ENCODE results near the gene VGLL3. TPM values are rescaled to one million over a fixed set of nuclear protein-coding genes. Genes with fewer than 3 reads are reported as not detected.

The VGLL3 gene
- total RNA-seq, 1 experiment from 2014 or later = not detected

DNA sequence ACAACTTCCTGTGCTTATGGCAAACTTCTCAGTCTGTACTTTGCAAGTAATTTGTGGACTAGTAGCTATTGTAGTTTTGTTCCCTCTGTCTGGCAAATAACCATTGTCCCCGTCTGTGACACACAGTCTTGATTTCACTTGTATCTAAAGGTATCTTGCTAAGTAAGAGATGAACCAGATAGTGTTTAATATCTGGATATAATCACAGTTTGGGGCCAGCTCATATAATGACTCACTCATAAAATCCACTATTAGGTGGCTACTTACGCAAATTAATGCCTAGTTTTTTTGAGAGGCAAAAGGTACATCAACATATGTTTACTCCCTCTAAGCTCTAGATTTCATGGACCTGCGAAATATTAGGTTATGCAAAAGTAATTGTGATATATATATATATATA lies 30.4 kb downstream of the VGLL3 start:
- DNase-seq (ENCODE audit: low spot score) = no peak
- in situ Hi-C loops (cut with HindIII; ENCODE audit: low sequenced_read_pairs) = no loop called here

GRCh38 chr3:86958534-86958933 lies 32.4 kb downstream of the VGLL3 start:
- DNase-seq (ENCODE audit: low spot score) = no peak
- in situ Hi-C loops (cut with HindIII; ENCODE audit: low sequenced_read_pairs) = no loop called here

- in situ Hi-C loops (cut with HindIII; ENCODE audit: low sequenced_read_pairs) = no loop called here
- DNase-seq (ENCODE audit: low spot score) = no peak
Measured at GRCh38 chr3:86954747-86955146, 36.2 kb downstream of the VGLL3 start.

DNA sequence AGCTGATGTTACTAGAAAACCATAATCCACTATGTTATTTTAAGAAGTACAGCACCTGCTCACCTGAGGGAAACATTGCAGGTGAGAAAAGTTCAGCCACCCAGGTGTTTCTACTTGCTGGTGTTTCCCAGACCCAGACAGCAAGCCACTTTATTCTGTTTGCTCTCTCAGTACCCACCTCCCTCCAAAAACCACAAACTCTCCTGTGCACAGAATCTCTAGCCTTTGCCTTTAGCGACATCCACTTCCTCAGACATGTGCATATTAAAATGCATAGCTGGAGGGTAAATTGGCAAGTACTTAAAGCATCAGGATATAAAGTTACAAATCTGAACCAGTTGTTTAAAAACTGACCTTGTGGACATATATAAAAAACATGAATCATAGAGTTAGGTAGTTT lies 36.7 kb downstream of the VGLL3 start:
- DNase-seq (ENCODE audit: low spot score) = no peak
- in situ Hi-C loops (cut with HindIII; ENCODE audit: low sequenced_read_pairs) = no loop called here

GRCh38 chr3:86951322-86951721 lies 39.6 kb downstream of the VGLL3 start:
- DNase-seq (ENCODE audit: low spot score) = no peak
- in situ Hi-C loops (cut with HindIII; ENCODE audit: low sequenced_read_pairs) = no loop called here

DNA sequence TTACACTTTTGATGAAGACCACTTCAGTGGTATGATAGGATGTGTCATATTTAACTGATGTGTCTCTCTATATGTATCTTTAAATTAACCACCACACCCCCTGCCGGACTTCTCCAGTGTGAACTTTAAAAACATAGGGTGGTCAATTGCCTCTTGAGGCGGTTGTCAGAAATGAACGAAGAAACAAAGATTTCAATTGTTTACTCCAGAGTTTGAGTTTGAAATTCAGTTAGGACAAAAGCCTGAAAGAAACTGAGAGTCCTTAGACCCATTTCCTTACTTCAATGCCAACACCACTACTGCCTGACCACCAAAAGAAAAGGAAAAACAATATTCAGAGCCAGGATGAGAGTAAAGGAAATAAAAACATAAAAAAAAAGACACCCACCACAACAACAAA lies 40.2 kb downstream of the VGLL3 start:
- no peak for DNase-seq (ENCODE audit: low spot score)

GRCh38 chr3:86949850-86950249 lies 41.1 kb downstream of the VGLL3 start:
- in situ Hi-C loops (cut with HindIII; ENCODE audit: low sequenced_read_pairs) = no loop called here
- DNase-seq (ENCODE audit: low spot score) = no peak

More for the DNA sequence above, 40.2 kb downstream of the VGLL3 start:
- in situ Hi-C loops (cut with HindIII; ENCODE audit: low sequenced_read_pairs) = no loop called here

DNA sequence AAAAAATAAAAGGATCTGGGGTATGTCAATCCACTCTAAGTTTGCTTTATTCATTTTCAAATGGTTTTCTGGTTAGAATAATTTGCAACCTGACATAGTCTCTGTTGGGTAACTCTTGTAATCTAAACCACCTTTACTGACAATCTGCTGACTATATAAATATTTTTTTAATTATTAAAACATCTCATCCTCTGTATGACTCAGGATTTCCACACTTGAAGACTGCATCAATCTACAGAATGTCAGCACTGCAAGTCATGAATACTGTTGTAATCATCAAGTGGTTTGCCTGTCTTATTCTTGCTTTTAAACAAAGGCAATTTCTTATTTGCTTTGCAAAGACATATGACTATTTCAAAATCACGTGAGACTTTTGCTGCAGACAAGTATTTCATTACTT lies 42.1 kb downstream of the VGLL3 start:
- DNase-seq (ENCODE audit: low spot score) = no peak
- in situ Hi-C loops (cut with HindIII; ENCODE audit: low sequenced_read_pairs) = no loop called here

GRCh38 chr3:86942206-86942605 lies 48.7 kb downstream of the VGLL3 start:
- in situ Hi-C loops (cut with HindIII; ENCODE audit: low sequenced_read_pairs) = no loop called here
- no peak for DNase-seq (ENCODE audit: low spot score)

- no peak for DNase-seq (ENCODE audit: low spot score)
- in situ Hi-C loops (cut with HindIII; ENCODE audit: low sequenced_read_pairs) = no loop called here
Measured at GRCh38 chr3:86938416-86939105, 52.4 kb downstream of the VGLL3 start.

- DNase-seq (ENCODE audit: low spot score) = no peak
- in situ Hi-C loops (cut with HindIII; ENCODE audit: low sequenced_read_pairs) = no loop called here
Measured at GRCh38 chr3:86937306-86937791, 53.6 kb downstream of the VGLL3 start.

DNA sequence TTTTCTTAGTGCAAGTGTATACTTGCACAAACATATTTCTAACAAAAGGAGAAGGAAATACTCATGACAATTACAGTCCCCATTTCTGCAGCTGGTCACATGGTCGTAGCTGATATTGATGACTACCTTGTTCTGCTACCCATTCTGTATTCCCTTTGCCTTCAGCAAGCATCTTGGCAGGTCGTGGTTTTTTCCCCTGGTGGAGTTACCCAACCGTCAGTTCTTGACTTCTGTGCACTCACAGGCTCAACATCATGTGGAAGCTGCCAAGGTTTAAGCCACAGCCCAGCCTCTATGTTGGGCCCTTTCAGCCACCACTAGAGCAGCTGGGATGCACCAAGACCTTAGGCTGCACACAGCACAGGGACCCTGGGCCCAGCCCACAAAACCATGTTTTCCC lies 56.1 kb downstream of the VGLL3 start:
- in situ Hi-C loops (cut with HindIII; ENCODE audit: low sequenced_read_pairs) = no loop called here
- no peak for DNase-seq (ENCODE audit: low spot score)

GRCh38 chr3:86930831-86931230 lies 60.1 kb downstream of the VGLL3 start:
- no peak for DNase-seq (ENCODE audit: low spot score)
- in situ Hi-C loops (cut with HindIII; ENCODE audit: low sequenced_read_pairs) = no loop called here

DNA sequence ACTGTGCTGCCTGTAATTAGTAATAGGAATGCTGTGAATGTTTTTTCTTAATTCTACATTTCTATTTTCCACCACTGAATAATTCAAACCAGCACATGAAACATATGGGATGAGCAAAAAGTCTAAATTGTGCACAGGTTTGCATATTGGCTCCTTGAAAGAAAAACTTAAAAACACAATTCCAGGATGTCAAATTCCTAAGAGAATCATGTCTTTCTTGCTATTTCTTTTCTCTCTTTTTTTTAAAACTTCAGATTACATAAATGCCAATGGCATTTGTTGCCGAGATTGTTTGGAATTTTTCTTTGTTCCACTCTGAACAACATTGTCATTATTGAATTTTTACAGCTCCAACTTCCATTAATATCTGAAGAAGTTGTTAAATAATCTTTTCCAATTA lies 60.8 kb downstream of the VGLL3 start:
- no peak for DNase-seq (ENCODE audit: low spot score)
- in situ Hi-C loops (cut with HindIII; ENCODE audit: low sequenced_read_pairs) = no loop called here

DNA sequence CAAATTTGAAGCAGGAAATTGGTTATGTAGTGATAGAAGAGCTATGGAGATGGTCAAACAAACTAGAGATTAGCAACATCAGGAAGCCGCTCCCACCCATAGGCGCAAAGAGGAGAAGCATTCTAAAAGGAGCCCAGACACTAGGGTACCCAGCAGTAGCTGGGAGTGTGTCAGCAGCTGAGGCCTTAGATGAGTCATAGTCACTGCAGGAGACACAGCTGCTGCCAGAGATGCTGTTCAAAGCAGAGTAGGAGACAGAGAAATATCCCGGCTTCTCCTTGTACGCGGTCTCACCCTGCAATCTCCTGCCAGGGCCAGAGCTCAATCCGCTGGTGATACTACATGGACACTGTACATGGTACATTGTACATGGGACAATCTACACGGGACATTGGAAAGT lies 61.9 kb downstream of the VGLL3 start:
- DNase-seq (ENCODE audit: low spot score) = no peak
- in situ Hi-C loops (cut with HindIII; ENCODE audit: low sequenced_read_pairs) = no loop called here

DNA sequence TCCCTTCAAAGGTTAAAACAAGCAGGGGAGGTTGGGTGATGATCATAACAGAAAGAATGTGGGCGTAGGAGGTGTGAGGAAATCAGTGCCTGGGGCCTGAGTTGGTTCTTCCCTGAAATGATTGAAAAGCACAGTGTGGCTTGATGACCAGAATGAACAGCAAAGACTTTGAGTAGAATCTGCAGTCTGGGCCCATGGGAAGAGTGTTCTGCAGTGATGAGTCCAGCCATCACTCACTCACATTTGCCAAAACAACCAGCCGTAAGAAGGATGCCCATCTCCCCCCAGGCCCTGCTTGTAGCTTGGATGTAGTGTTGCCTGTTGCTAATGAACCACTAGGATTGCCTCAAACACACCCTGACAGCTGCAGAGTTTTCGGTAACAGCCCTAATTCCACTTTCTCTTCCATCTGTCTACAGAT lies 67.9 kb downstream of the VGLL3 start:
- DNase-seq (ENCODE audit: low spot score) = no peak
- in situ Hi-C loops (cut with HindIII; ENCODE audit: low sequenced_read_pairs) = no loop called here

DNA sequence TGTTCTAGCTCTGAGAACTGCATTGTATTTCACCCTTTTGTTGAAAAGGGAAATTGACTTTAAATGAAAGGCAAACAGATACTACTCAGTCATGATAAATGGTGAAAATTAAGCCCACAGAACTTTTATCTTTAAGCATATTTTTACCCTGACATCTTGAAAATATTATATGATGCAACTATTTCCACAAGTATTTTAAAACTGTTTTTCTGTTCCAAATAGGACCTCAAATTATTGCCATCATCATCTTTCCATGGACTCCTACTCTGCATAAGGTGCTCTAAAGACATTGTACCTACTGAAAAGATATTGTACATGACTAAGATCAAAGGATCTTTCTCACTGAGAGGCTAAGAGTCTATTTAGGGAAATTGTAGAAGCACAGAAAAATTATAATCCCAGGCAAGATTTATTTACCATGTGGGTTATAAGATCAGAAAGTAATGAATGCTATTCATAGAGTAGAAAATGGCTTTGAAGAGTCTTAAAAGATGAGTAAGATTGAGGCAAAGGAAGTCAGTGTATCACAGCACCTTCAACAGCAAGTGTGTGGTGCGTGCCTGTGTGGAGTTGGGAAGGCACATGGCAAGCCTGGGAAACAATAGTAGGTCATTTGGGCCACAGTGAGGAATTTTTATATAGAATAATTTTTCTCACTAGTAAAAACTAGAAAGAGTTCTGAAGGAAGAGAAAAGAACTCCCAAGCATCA lies 68.8 kb downstream of the VGLL3 start:
- DNase-seq (ENCODE audit: low spot score) = no peak
- in situ Hi-C loops (cut with HindIII; ENCODE audit: low sequenced_read_pairs) = no loop called here

- in situ Hi-C loops (cut with HindIII; ENCODE audit: low sequenced_read_pairs) = no loop called here
Measured at GRCh38 chr3:86914670-86915069, 76.3 kb downstream of the VGLL3 start.

GRCh38 chr3:86913160-86913559 lies 77.8 kb downstream of the VGLL3 start:
- no peak for DNase-seq (ENCODE audit: low spot score)
- in situ Hi-C loops (cut with HindIII; ENCODE audit: low sequenced_read_pairs) = no loop called here

More at GRCh38 chr3:86914670-86915069, 76.3 kb downstream of the VGLL3 start:
- no peak for DNase-seq (ENCODE audit: low spot score)

GRCh38 chr3:86895202-86895601 lies 95.7 kb downstream of the VGLL3 start:
- DNase-seq (ENCODE audit: low spot score) = no peak
- in situ Hi-C loops (cut with HindIII; ENCODE audit: low sequenced_read_pairs) = no loop called here

Measured in G401 (cell line).